Hepatic stellate cell (primary cell): ENCODE data around the gene RBFOX2.
"Not testable (repeated sequence)": the region's sequence is repeated elsewhere in the genome, so short reads cannot be mapped to it uniquely, and the experiment has no call there.

Source experiments
- DNase-seq: peaks from one replicate; pipeline ENCODE4 v3.0.0; 2011; ENCODE audit warnings: low spot score

The RBFOX2 gene

GRCh38 chr22:36042240-36042639, 13.6 kb upstream of the RBFOX2 start:
- DNase-seq: no peak

GRCh38 chr22:36039125-36039524, 10.5 kb upstream of the RBFOX2 start:
- DNase-seq: no peak

- DNase-seq: no peak
Measured at GRCh38 chr22:36037102-36037758, 8.6 kb upstream of the RBFOX2 start.

GRCh38 chr22:36036167-36036624, 7.6 kb upstream of the RBFOX2 start:
- no peak for DNase-seq

GRCh38 chr22:36032611-36033010, 4.0 kb upstream of the RBFOX2 start:
- no peak for DNase-seq

GRCh38 chr22:36029406-36029755, 757 bp upstream of the RBFOX2 start:
- no peak for DNase-seq

GRCh38 chr22:36027935-36028645, 534 bp downstream of the RBFOX2 start:
- DNase-seq: peak; percentile 77

- peak; percentile 31 for DNase-seq
Measured at GRCh38 chr22:36027579-36027934, 1.1 kb downstream of the RBFOX2 start.

GRCh38 chr22:36026741-36027140, 1.9 kb downstream of the RBFOX2 start:
- DNase-seq: peak; percentile 51

- no peak for DNase-seq
Measured at GRCh38 chr22:36022697-36023096, 5.9 kb downstream of the RBFOX2 start.

- DNase-seq: peak; percentile 45
Measured at GRCh38 chr22:36022162-36022561, 6.5 kb downstream of the RBFOX2 start.

- no peak for DNase-seq
Measured at GRCh38 chr22:36021606-36022153, 6.9 kb downstream of the RBFOX2 start.

- DNase-seq: not testable (repeated sequence)
Measured at GRCh38 chr22:36020865-36021264, 7.8 kb downstream of the RBFOX2 start.

- no peak for DNase-seq
Measured at GRCh38 chr22:36017651-36018091, 11.0 kb downstream of the RBFOX2 start.

GRCh38 chr22:36016684-36017083, 11.9 kb downstream of the RBFOX2 start:
- no peak for DNase-seq

GRCh38 chr22:36015811-36016529, 12.7 kb downstream of the RBFOX2 start:
- no peak for DNase-seq

- no peak for DNase-seq
Measured at GRCh38 chr22:36015155-36015810, 13.3 kb downstream of the RBFOX2 start.

- no peak for DNase-seq
Measured at GRCh38 chr22:36014546-36015074, 14.0 kb downstream of the RBFOX2 start.

GRCh38 chr22:36012332-36012731, 16.3 kb downstream of the RBFOX2 start:
- no peak for DNase-seq

GRCh38 chr22:36010882-36011281, 17.7 kb downstream of the RBFOX2 start:
- peak; percentile 63 for DNase-seq

GRCh38 chr22:36010090-36010489, 18.5 kb downstream of the RBFOX2 start:
- no peak for DNase-seq

GRCh38 chr22:36009085-36009484, 19.5 kb downstream of the RBFOX2 start:
- DNase-seq: no peak
